ENCODE data around the gene ATP8B4.
"Not testable (repeated sequence)": the region's sequence is repeated elsewhere in the genome, so short reads cannot be mapped to it uniquely, and the experiment has no call there.

GRCh38 chr15:50132251-50132984 lies 13.4 kb upstream of the ATP8B4 start:
- not testable (repeated sequence) for TF ChIP-seq CTCF (conservative IDR thresholded peaks at IDR 0.05; ENCODE audit: low read depth, low read length); EZH2 (IDR thresholded peaks at IDR 0.05; ENCODE audit: low read length, unreplicated experiment); EZH2phosphoT487 (IDR thresholded peaks at IDR 0.05; ENCODE audit: borderline replicate concordance, low read length)

All from PC-3 (cell line).